H1 (cell line): ENCODE measurements around the gene AUH. TPM values are rescaled to one million over a fixed set of nuclear protein-coding genes. Genes with fewer than 3 reads are reported as not detected.

ENCODE experiments used
- CTCF ChIA-PET: fragments of 300-600 bp; sonication (Branson Sonifier 250); formaldehyde crosslinking; loops from one replicate; lab custom pipeline; 2021; ENCODE audit not compliant: partially characterized antibody; lab: Charles Lee
- POLR2A ChIA-PET: fragments of 300-600 bp; sonication (Branson Sonifier 250); formaldehyde crosslinking; loops from one replicate; lab custom pipeline; 2021; ENCODE audit warnings: inconsistent platforms; ENCODE audit not compliant: partially characterized antibody; lab: Charles Lee
- DNase-seq, 2 experiments: peaks; one replicate each; pipeline versions ENCODE4 v3.0.0 to v3.0.0-alpha.2; 2010 to 2022; ENCODE audit warnings: low spot score in 2 of 2, low read depth in 1 of 2, mixed read lengths in 1 of 2
- FAIRE-seq: peaks from 2 replicates; lab custom pipeline; 2011; peaks lifted over from hg19 to GRCh38; lab: Jason Lieb, UNC
- H2AFZ ChIP-seq: 2 replicates; pipeline ENCODE4 v1.8.1; 2012; ENCODE audit warnings: low read length, inconsistent platforms
- H2AK5ac ChIP-seq: 2 replicates; pipeline ENCODE4 v1.6.1; 2013; ENCODE audit warnings: low read depth, low read length
- H2BK120ac ChIP-seq: replicated peaks from 2 replicates; pipeline ENCODE3; 2013; ENCODE audit warnings: low read depth, low read length, inconsistent platforms
- H2BK12ac ChIP-seq: 2 replicates; pipeline ENCODE4 v1.6.1; 2013; ENCODE audit warnings: low read depth, low read length
- H2BK15ac ChIP-seq: 2 replicates; pipeline ENCODE4 v1.6.1; 2013; ENCODE audit warnings: low read length
- H2BK20ac ChIP-seq: 2 replicates; pipeline ENCODE4 v1.6.1; 2013; ENCODE audit warnings: low read length
- H2BK5ac ChIP-seq: 2 replicates; pipeline ENCODE4 v1.6.1; 2013; ENCODE audit warnings: low read depth, low read length
- H3K14ac ChIP-seq: 2 replicates; pipeline ENCODE4 v1.6.1; 2013; ENCODE audit warnings: inconsistent platforms; ENCODE audit not compliant: insufficient read length
- H3K18ac ChIP-seq: 2 replicates; pipeline ENCODE4 v1.6.1; 2013; ENCODE audit warnings: low read length; ENCODE audit errors: extremely low read depth
- H3K23ac ChIP-seq: 2 replicates; pipeline ENCODE4 v1.6.1; 2013; ENCODE audit warnings: inconsistent platforms; ENCODE audit not compliant: insufficient read length
- H3K23me2 ChIP-seq: 2 replicates; pipeline ENCODE4 v1.6.1; 2013; ENCODE audit warnings: low read depth, low read length
- H3K27ac ChIP-seq: 2 replicates; pipeline ENCODE4 v1.6.1; 2011; ENCODE audit warnings: low read depth, low read length, inconsistent platforms
- H3K27me3 ChIP-seq, 4 experiments: replicated peaks in 1 of 4; 1 replicate in 1 of 4; 2 replicates in 3 of 4; pipeline versions ENCODE4 v1.6.1 to v1.8.1; 2011 to 2013; ENCODE audit warnings: low read length in 3 of 4, mild to moderate bottlenecking in 3 of 4, inconsistent platforms in 2 of 4, mixed read lengths in 2 of 4, moderate library complexity in 1 of 4; ENCODE audit not compliant: control insufficient read depth in 3 of 4, insufficient read depth in 3 of 4; ENCODE audit errors: extremely low read depth in 1 of 4
- H3K36me3 ChIP-seq, 4 experiments: 2 replicates each; pipeline versions ENCODE4 v1.6.1 to v1.8.1; 2011 to 2013; ENCODE audit warnings: mild to moderate bottlenecking in 4 of 4, low read length in 3 of 4, moderate library complexity in 2 of 4, control low read depth in 1 of 4, inconsistent platforms in 1 of 4; ENCODE audit not compliant: insufficient read depth in 4 of 4, control insufficient read depth in 2 of 4
- H3K4ac ChIP-seq: replicated peaks from 2 replicates; pipeline ENCODE3; 2013; ENCODE audit warnings: low read length, low read depth, mixed read lengths, inconsistent platforms; ENCODE audit not compliant: insufficient read length
- H3K4me1 ChIP-seq, 4 experiments: replicated peaks in 1 of 4; 1 replicate in 1 of 4; 2 replicates in 3 of 4; pipeline versions ENCODE4 v1.6.1 to v1.8.1; 2011 to 2013; ENCODE audit warnings: low read length in 3 of 4, inconsistent platforms in 2 of 4, mixed read lengths in 1 of 4; ENCODE audit not compliant: insufficient read depth in 4 of 4, control insufficient read depth in 3 of 4
- H3K4me2 ChIP-seq, 2 experiments: 2 replicates each; pipeline versions ENCODE4 v1.6.1 to v1.8.1; 2011 to 2013; ENCODE audit warnings: low read depth in 2 of 2, low read length in 2 of 2, control low read depth in 1 of 2, inconsistent platforms in 1 of 2, mild to moderate bottlenecking in 1 of 2; ENCODE audit not compliant: insufficient read depth in 1 of 2
- H3K4me3 ChIP-seq, 4 experiments: fragments of 200-600, 300-600 bp in 1 of 4; sonication (generic), shearing (Covaris generic), sonication (Bioruptor Twin) in 1 of 4; 2 replicates each; pipeline versions ENCODE4 v1.5.1 to v1.8.1; 2011 to 2016; ENCODE audit warnings: low read length in 4 of 4, low read depth in 3 of 4, control low read depth in 2 of 4, inconsistent platforms in 2 of 4, mild to moderate bottlenecking in 2 of 4, mixed read lengths in 1 of 4, moderate library complexity in 1 of 4; ENCODE audit not compliant: insufficient read depth in 2 of 4; ENCODE audit errors: extremely low read depth in 1 of 4
- H3K56ac ChIP-seq: replicated peaks from 2 replicates; pipeline ENCODE3; 2013; ENCODE audit warnings: low read depth, mild to moderate bottlenecking, mixed read lengths, low read length, inconsistent platforms; ENCODE audit not compliant: insufficient read length
- H3K79me1 ChIP-seq: 2 replicates; pipeline ENCODE4 v1.6.1; 2013; ENCODE audit warnings: low read depth, low read length, control low read depth
- H3K79me2 ChIP-seq, 2 experiments: 2 replicates each; pipeline versions ENCODE4 v1.6.1 to v1.8.1; 2012 to 2013; ENCODE audit warnings: low read length in 2 of 2, mild to moderate bottlenecking in 2 of 2, inconsistent platforms in 1 of 2; ENCODE audit not compliant: insufficient read depth in 2 of 2, control insufficient read depth in 1 of 2
- H3K9ac ChIP-seq, 4 experiments: replicated peaks in 1 of 4; 1 replicate in 1 of 4; 2 replicates in 3 of 4; pipeline versions ENCODE4 v1.6.1 to v1.8.1; 2011 to 2013; ENCODE audit warnings: low read depth in 3 of 4, low read length in 3 of 4, control low read depth in 2 of 4, mild to moderate bottlenecking in 2 of 4, moderate library complexity in 2 of 4, inconsistent platforms in 1 of 4; ENCODE audit errors: extremely low read depth in 1 of 4
- H3K9me3 ChIP-seq, 2 experiments: 2 replicates each; pipeline versions ENCODE4 v1.6.1 to v1.8.1; 2012 to 2013; ENCODE audit warnings: mild to moderate bottlenecking in 2 of 2, moderate library complexity in 2 of 2, control low read depth in 1 of 2, inconsistent platforms in 1 of 2, low read depth in 1 of 2, low read length in 1 of 2, mixed read lengths in 1 of 2; ENCODE audit not compliant: insufficient read depth in 2 of 2
- H4K20me1 ChIP-seq, 2 experiments: replicated peaks in 1 of 2; 2 replicates each; pipeline versions ENCODE3 to v1.8.1; 2011 to 2013; ENCODE audit warnings: inconsistent platforms in 2 of 2, low read length in 2 of 2, mild to moderate bottlenecking in 1 of 2; ENCODE audit not compliant: insufficient read depth in 2 of 2, control insufficient read depth in 1 of 2
- H4K5ac ChIP-seq: 2 replicates; pipeline ENCODE4 v1.6.1; 2013; ENCODE audit warnings: low read length, low read depth, mixed read lengths, inconsistent platforms; ENCODE audit not compliant: insufficient read length
- H4K8ac ChIP-seq: 2 replicates; pipeline ENCODE4 v1.8.0; 2013; ENCODE audit warnings: mild to moderate bottlenecking, moderate library complexity, low read length, inconsistent platforms; ENCODE audit not compliant: insufficient read depth; ENCODE audit errors: extremely low read depth
- H4K91ac ChIP-seq: replicated peaks from 2 replicates; pipeline ENCODE3; 2013; ENCODE audit warnings: low read length, mixed read lengths, inconsistent platforms; ENCODE audit not compliant: insufficient read length
- CBX5 ChIP-seq: fragments of 300-800, 300-1000 bp; sonication (generic); IDR thresholded peaks from 2 replicates; pipeline ENCODE4 v1.7.1; 2016; ENCODE audit warnings: antibody characterized with exemption, low read length, low read depth
- CHD2 ChIP-seq: IDR thresholded peaks from 2 replicates; pipeline ENCODE4 v1.6.1; 2012; ENCODE audit warnings: low read length, improper control_type of control experiment
- EP300 ChIP-seq, 2 experiments: IDR thresholded peaks; 1 replicate in 1 of 2; 2 replicates in 1 of 2; pipeline ENCODE4 v1.6.1; 2011 to 2012; ENCODE audit warnings: low read depth in 2 of 2, low read length in 2 of 2, mild to moderate bottlenecking in 2 of 2, borderline replicate concordance in 1 of 2, inconsistent platforms in 1 of 2, moderate library complexity in 1 of 2
- HDAC2 ChIP-seq, 2 experiments: fragments of 300-600 bp in 1 of 2; sonication (generic) in 1 of 2; IDR thresholded peaks; 2 replicates each; pipeline ENCODE4 v1.6.1; 2011 to 2012; ENCODE audit warnings: low read depth in 2 of 2, low read length in 2 of 2, mild to moderate bottlenecking in 2 of 2, moderate library complexity in 2 of 2, borderline replicate concordance in 1 of 2, inconsistent platforms in 1 of 2
- KDM1A ChIP-seq: fragments of 200-600, 300-600 bp; sonication (generic); IDR thresholded peaks from 2 replicates; pipeline ENCODE4 v1.7.1; 2016; ENCODE audit warnings: mild to moderate bottlenecking, low read length, borderline replicate concordance
- NRF1 ChIP-seq: IDR thresholded peaks from 2 replicates; pipeline ENCODE4 v1.6.1; 2011; ENCODE audit warnings: mild to moderate bottlenecking, low read depth, low read length, improper control_type of control experiment
- SP1 ChIP-seq: IDR thresholded peaks from 2 replicates; pipeline ENCODE4 v1.6.1; 2011; ENCODE audit warnings: low read depth, low read length
- TCF12 ChIP-seq: IDR thresholded peaks from 2 replicates; pipeline ENCODE4 v1.6.1; 2011; ENCODE audit warnings: low read depth, mild to moderate bottlenecking, low read length
- ZNF274 ChIP-seq: IDR thresholded peaks from 2 replicates; pipeline ENCODE4 v1.7.0; 2012; ENCODE audit warnings: low read length, borderline replicate concordance; ENCODE audit errors: extremely low read depth
- WGBS, 2 experiments: shearing (Covaris generic) in 1 of 2; methylation state at CpG; one replicate each; pipeline versions ENCODE4 v1.1.6 to v1.1.7; 2013 to 2015; ENCODE audit warnings: low lambda C conversion rate in 2 of 2, mixed read lengths in 2 of 2, inconsistent platforms in 1 of 2, low coverage in 1 of 2, missing lambda C conversion rate in 1 of 2; ENCODE audit not compliant: insufficient replicate concordance in 2 of 2, insufficient coverage in 1 of 2, insufficient read length in 1 of 2; ENCODE audit errors: extremely low coverage in 1 of 2, missing lambda C conversion rate in 1 of 2; 5-methylcytosine and 5-hydroxymethylcytosine counted together
- polyA plus RNA-seq, 7 experiments: library from polyadenylated mRNA; depleted of rRNA in 3 of 7; stranded (reverse) in 5 of 7; unstranded in 2 of 7; fragments of >200 nt in 5 of 7; fragments of 200-250 nt in 2 of 7; gene quantifications; 1 replicate in 5 of 7; 2 replicates in 1 of 7; 4 replicates in 1 of 7; pipeline versions ENCODE4 v1.2.1 to v1.2.3, GENCODE V29; 2011 to 2013; ENCODE audit warnings: missing spikeins in 2 of 7, mixed read lengths in 2 of 7
- total RNA-seq: library from RNA; stranded (reverse); fragmentation: NEBNext Ultra II Directional; extraction: Animal tissue kit (Norgen Biotek cat#: 25700); gene quantifications from 2 replicates; pipeline ENCODE4 v1.2.1, GENCODE V29; 2021

The AUH gene
- total and polyA plus RNA-seq, 2 of the 8 experiments (the other 6 are each of a cell fraction or from before 2014, with no cell fraction given): 5.8 to 21.9 TPM

DNA sequence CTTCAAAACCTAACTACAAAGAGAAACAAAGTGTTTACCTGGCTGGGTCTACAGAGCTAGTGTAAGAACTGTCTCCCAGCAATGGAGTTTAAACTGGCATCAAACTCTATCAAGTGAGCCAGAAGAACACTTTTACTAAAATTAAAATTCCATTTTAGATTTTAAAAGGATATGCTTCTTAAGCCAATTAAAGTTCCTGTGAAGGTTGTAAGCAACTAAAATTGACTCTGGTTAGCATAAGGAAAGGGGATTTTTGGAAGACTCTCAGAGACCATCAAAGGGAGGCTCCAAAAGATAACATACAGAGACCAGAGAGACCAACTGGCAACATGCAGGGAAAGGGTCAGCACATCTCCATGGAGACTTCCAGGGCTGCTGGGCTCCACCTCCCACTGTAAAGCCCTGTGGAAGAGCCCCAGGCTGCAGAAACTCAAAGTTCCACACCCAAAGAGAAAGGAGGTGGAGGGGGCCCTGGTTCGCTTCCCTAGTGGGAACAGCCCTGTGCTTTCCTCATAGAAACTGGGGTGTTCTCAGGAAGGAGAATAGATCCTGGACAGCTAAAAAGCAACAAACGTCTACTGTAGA lies 91.7 kb downstream of the AUH start:
- Histone ChIP-seq H2AK5ac (no peak overlapping the region), H3K9ac (no peak overlapping the region), H2BK15ac (no peak overlapping the region), H3K4me2 (no peak overlapping the region), H3K23ac (no peak overlapping the region), H3K23me2 (no peaks in the 10 kb centered on the region), H2AFZ (no peak overlapping the region), H3K18ac (no peak overlapping the region), H3K79me1 (no peaks in the 10 kb centered on the region), H3K27ac (no peak overlapping the region), H4K20me1 (no peaks in the 10 kb centered on the region), H3K4me3 (no peak overlapping the region), H3K4ac (no peak overlapping the region), H3K9me3 (no peaks in the 10 kb centered on the region), H3K36me3 (no peaks in the 10 kb centered on the region), H3K56ac (no peak overlapping the region), H4K91ac (no peak overlapping the region), H4K5ac (no peak overlapping the region), H2BK120ac (no peak overlapping the region), H3K14ac (no peak overlapping the region), H2BK12ac (no peak overlapping the region), H3K27me3 (no peaks in the 10 kb centered on the region), H2BK20ac (no peak overlapping the region), H2BK5ac (no peak overlapping the region), H3K4me1 (peaks cover 0 to 3% (median 1%) of the 10 kb centered on the region in 4 experiments; a peak in 2 of 7 replicates), H4K8ac (no peak overlapping the region), H3K79me2 (no peaks in the 10 kb centered on the region)
- FAIRE-seq: no peak
- TF ChIP-seq HDAC2 (IDR thresholded peaks at IDR 0.05; ENCODE audit: borderline replicate concordance in 1 of 2, low read depth in 2 of 2, low read length in 2 of 2): no peak
- no peak for TF ChIP-seq CHD2
- TF ChIP-seq NRF1: no peak
- TF ChIP-seq SP1: no peak
- TF ChIP-seq KDM1A: no peak
- no peak for TF ChIP-seq EP300 (IDR thresholded peaks at IDR 0.05; ENCODE audit: borderline replicate concordance in 1 of 2, low read depth in 2 of 2, low read length in 2 of 2)
- TF ChIP-seq TCF12: no peak
- no peak for TF ChIP-seq CBX5
- TF ChIP-seq ZNF274: no peak
- WGBS, 2 experiments: 79% methylated on average over 2 of the region's 2 CpGs; no CpG with 5 or more reads in 1 of the 2 experiments
- DNase-seq: no peak
- POLR2A ChIA-PET: no interaction called here
- CTCF ChIA-PET: no interaction called here
